ENCODE data around the gene MSI2. TPM values are rescaled to one million over a fixed set of nuclear protein-coding genes. Genes with fewer than 3 reads are reported as not detected.

Gene MSI2
- total and polyA plus RNA-seq, 9 of the 15 experiments (the other 6 are each of a cell fraction or from before 2014, with no cell fraction given): 4.6 to 61.8 (median 42.4) TPM

- TF ChIP-seq ZNF655 (CRISPR knock-in tag; IDR thresholded peaks at IDR 0.05): no peak
- no peak for TF ChIP-seq ASH1L (IDR thresholded peaks at IDR 0.05; ENCODE audit: borderline replicate concordance, low read depth, partially characterized antibody)
- no peak for TF ChIP-seq KAT8 (IDR thresholded peaks at IDR 0.05; ENCODE audit: low read depth)
- TF ChIP-seq BCOR (IDR thresholded peaks at IDR 0.05): 0 out of 2 replicates have a peak, but pooled peaks have one; percentile 15
- TF ChIP-seq ATF7 (IDR thresholded peaks at IDR 0.05): no peak
- TF ChIP-seq CUX1 (CRISPR knock-in tag; IDR thresholded peaks at IDR 0.05): 0 out of 2 replicates have a peak, but pooled peaks have one; percentile 32
- no peak for TF ChIP-seq ILK (tag; IDR thresholded peaks at IDR 0.05; ENCODE audit: borderline replicate concordance, low read depth)
- no peak for TF ChIP-seq NFATC3 (IDR thresholded peaks at IDR 0.05)
- no peak for TF ChIP-seq ESRRA (IDR thresholded peaks at IDR 0.05; ENCODE audit: borderline replicate concordance, low read depth)
- TF ChIP-seq PREB (CRISPR knock-in tag; IDR thresholded peaks at IDR 0.05): no peak
- peak; percentile 86; a peak in 3 of 4 replicates for TF ChIP-seq TRIM24 (IDR thresholded peaks at IDR 0.05)
- TF ChIP-seq SNRNP70 (optimal IDR thresholded peaks at IDR 0.05; ENCODE audit: low read depth, low read length): no peak
- TF ChIP-seq ARID4B (CRISPR knock-in tag; IDR thresholded peaks at IDR 0.05): no peak
- no peak for TF ChIP-seq ZBTB8A (IDR thresholded peaks at IDR 0.05; ENCODE audit: partially characterized antibody)
- TF ChIP-seq MTA2 (IDR thresholded peaks at IDR 0.05; ENCODE audit: low read depth): peak; percentile 77
Measured at GRCh38 chr17:57420734-57421717, 164.7 kb downstream of the MSI2 start (continued).

Data from K562 (cell line).